ENCODE measurements around the gene SLC35F4.
"Not testable (repeated sequence)": the region's sequence is repeated elsewhere in the genome, so short reads cannot be mapped to it uniquely, and the experiment has no call there.

The SLC35F4 gene

GRCh38 chr14:57729208-57730187 is 136.4 kb downstream of the SLC35F4 start:
- H3K79me2 ChIP-seq = no peaks in the 10 kb centered on the region
- no peak overlapping the region for H3K4me2 ChIP-seq (ENCODE audit: low read length)
- no peak for TF ChIP-seq CTCF (IDR thresholded peaks at IDR 0.05)
- no peak overlapping the region for H2AFZ ChIP-seq
- H3K9ac ChIP-seq = no peak overlapping the region
- H3K4me1 ChIP-seq = no peaks in the 10 kb centered on the region
- H3K9me3 ChIP-seq (ENCODE audit: control insufficient read depth, low read length) = no peaks in the 10 kb centered on the region
- no peak overlapping the region for H3K27ac ChIP-seq
- peaks cover 2% of the 10 kb centered on the region for H3K36me3 ChIP-seq (ENCODE audit: control insufficient read depth, insufficient read depth, low read length)
- H3K27me3 ChIP-seq (ENCODE audit: control insufficient read depth, insufficient read depth, low read length) = no peaks in the 10 kb centered on the region
- H3K4me3 ChIP-seq (ENCODE audit: low read depth, low read length) = no peak overlapping the region

GRCh38 chr14:57725399-57726077 is 140.4 kb downstream of the SLC35F4 start:
- Histone ChIP-seq H3K9ac (no peak overlapping the region), H3K4me2 (ENCODE audit: low read length) (no peak overlapping the region), H3K9me3 (ENCODE audit: control insufficient read depth, low read length) (no peaks in the 10 kb centered on the region), H3K27ac (no peak overlapping the region), H3K36me3 (ENCODE audit: control insufficient read depth, insufficient read depth, low read length) (peaks cover 2% of the 10 kb centered on the region), H3K4me1 (no peaks in the 10 kb centered on the region), H2AFZ (no peak overlapping the region), H3K4me3 (ENCODE audit: low read depth, low read length) (no peak overlapping the region), H3K27me3 (ENCODE audit: control insufficient read depth, insufficient read depth, low read length) (no peaks in the 10 kb centered on the region), H3K79me2 (no peaks in the 10 kb centered on the region)
- no peak for TF ChIP-seq CTCF (IDR thresholded peaks at IDR 0.05)

- not testable (repeated sequence) for H3K79me2 ChIP-seq; H3K27ac ChIP-seq; H3K9ac ChIP-seq; H3K4me2 ChIP-seq (ENCODE audit: low read length); H3K36me3 ChIP-seq (ENCODE audit: control insufficient read depth, insufficient read depth, low read length); H3K4me3 ChIP-seq (ENCODE audit: low read depth, low read length); H2AFZ ChIP-seq; H3K4me1 ChIP-seq; H3K27me3 ChIP-seq (ENCODE audit: control insufficient read depth, insufficient read depth, low read length); H3K9me3 ChIP-seq (ENCODE audit: control insufficient read depth, low read length)
Measured at GRCh38 chr14:57722141-57722540, 143.8 kb downstream of the SLC35F4 start.

- H3K9ac ChIP-seq = no peak overlapping the region
- no peak overlapping the region for H3K27ac ChIP-seq
- H3K36me3 ChIP-seq (ENCODE audit: control insufficient read depth, insufficient read depth, low read length) = no peaks in the 10 kb centered on the region
- H3K4me3 ChIP-seq (ENCODE audit: low read depth, low read length) = no peak overlapping the region
- H2AFZ ChIP-seq = no peak overlapping the region
- no peaks in the 10 kb centered on the region for H3K9me3 ChIP-seq (ENCODE audit: control insufficient read depth, low read length)
- no peak for TF ChIP-seq CTCF (IDR thresholded peaks at IDR 0.05)
- no peaks in the 10 kb centered on the region for H3K27me3 ChIP-seq (ENCODE audit: control insufficient read depth, insufficient read depth, low read length)
- no peak overlapping the region for H3K4me2 ChIP-seq (ENCODE audit: low read length)
- H3K79me2 ChIP-seq = no peaks in the 10 kb centered on the region
- no peaks in the 10 kb centered on the region for H3K4me1 ChIP-seq
Measured at GRCh38 chr14:57714487-57714931, 151.4 kb downstream of the SLC35F4 start.

- no peak overlapping the region for H3K4me2 ChIP-seq (ENCODE audit: low read length)
- no peaks in the 10 kb centered on the region for H3K79me2 ChIP-seq
- H3K9ac ChIP-seq = no peak overlapping the region
- no peak overlapping the region for H3K4me3 ChIP-seq (ENCODE audit: low read depth, low read length)
- H3K9me3 ChIP-seq (ENCODE audit: control insufficient read depth, low read length) = no peaks in the 10 kb centered on the region
- H3K4me1 ChIP-seq = no peaks in the 10 kb centered on the region
- no peak overlapping the region for H3K27ac ChIP-seq
- H3K27me3 ChIP-seq (ENCODE audit: control insufficient read depth, insufficient read depth, low read length) = no peaks in the 10 kb centered on the region
- no peak overlapping the region for H2AFZ ChIP-seq
- H3K36me3 ChIP-seq (ENCODE audit: control insufficient read depth, insufficient read depth, low read length) = no peaks in the 10 kb centered on the region
- TF ChIP-seq CTCF (IDR thresholded peaks at IDR 0.05) = no peak
Measured at GRCh38 chr14:57712698-57713097, 153.2 kb downstream of the SLC35F4 start.

All from parathyroid adenoma (tissue), 2 donors.